WTC11 (cell line): Measurements from ENCODE around the gene KRTAP10-2. TPM values are rescaled to one million over a fixed set of nuclear protein-coding genes. Genes with fewer than 3 reads are reported as not detected.

Experiments used
- ATAC-seq: fragments of 200-7000 bp; cut with Tn5 transposase; 2 replicates; pipeline ENCODE4 v1.10.0; 2021; ENCODE audit warnings: mild to moderate bottlenecking, moderate library complexity
- CTCF ChIA-PET: fragments of 300-600 bp; sonication (Branson Sonifier 250); formaldehyde crosslinking; loops from one replicate; lab custom pipeline; 2021; ENCODE audit warnings: antibody characterized with exemption; lab: Charles Lee
- POLR2A ChIA-PET: fragments of 350-600 bp; sonication (Branson Sonifier 250); formaldehyde crosslinking; loops from one replicate; lab custom pipeline; 2021; ENCODE audit warnings: antibody characterized with exemption; lab: Charles Lee
- DNase-seq: peaks from one replicate; pipeline ENCODE4 v3.0.0; 2021; ENCODE audit warnings: low spot score
- H3K27ac Mint-ChIP-seq: 2 replicates; pipeline ENCODE4 v1.8.0; 2021; ENCODE audit warnings: mixed read lengths
- H3K27me3 Mint-ChIP-seq: 2 replicates; pipeline ENCODE4 v1.8.0; 2021; ENCODE audit warnings: low read depth, mild to moderate bottlenecking, moderate library complexity, mixed read lengths
- H3K36me3 Mint-ChIP-seq: 2 replicates; pipeline ENCODE4 v1.8.0; 2021; ENCODE audit warnings: mixed read lengths
- H3K4me1 Mint-ChIP-seq: 2 replicates; pipeline ENCODE4 v1.8.0; 2022; ENCODE audit warnings: mixed read lengths
- H3K4me3 Mint-ChIP-seq: 2 replicates; pipeline ENCODE4 v1.8.0; 2021; ENCODE audit warnings: mild to moderate bottlenecking, moderate library complexity, mixed read lengths
- H3K9me3 Mint-ChIP-seq: 2 replicates; pipeline ENCODE4 v1.8.0; 2021; ENCODE audit warnings: mixed read lengths
- CREB1 ChIP-seq: sonication (generic); formaldehyde crosslinking; IDR thresholded peaks from 2 replicates; pipeline ENCODE4 v1.8.0; 2023; ENCODE audit warnings: mild to moderate bottlenecking, missing genetic modification reagents
- KAT7 ChIP-seq: sonication (generic); formaldehyde crosslinking; IDR thresholded peaks from 2 replicates; pipeline ENCODE4 v1.8.1; 2023; ENCODE audit warnings: missing genetic modification reagents, mild to moderate bottlenecking, borderline replicate concordance
- MXD4 ChIP-seq: fragments of 250-450 bp; sonication (Bioruptor Pico); IDR thresholded peaks from 2 replicates; pipeline ENCODE4 v1.8.0; 2021; ENCODE audit warnings: mild to moderate bottlenecking, moderate library complexity, borderline replicate concordance
- NFE2L1 ChIP-seq: sonication (generic); formaldehyde crosslinking; IDR thresholded peaks from 2 replicates; pipeline ENCODE4 v1.8.1; 2023; ENCODE audit warnings: missing genetic modification reagents
- NR1H2 ChIP-seq: sonication (generic); formaldehyde crosslinking; IDR thresholded peaks from 2 replicates; pipeline ENCODE4 v1.9.0; 2021; ENCODE audit warnings: mild to moderate bottlenecking, moderate library complexity, missing genetic modification reagents
- PRRX2 ChIP-seq: fragments of 250-450 bp; sonication (Bioruptor Pico); IDR thresholded peaks from 2 replicates; pipeline ENCODE4 v1.8.0; 2021; ENCODE audit warnings: mild to moderate bottlenecking
- SMAD4 ChIP-seq: sonication (generic); formaldehyde crosslinking; IDR thresholded peaks from 2 replicates; pipeline ENCODE4 v1.8.0; 2022; ENCODE audit warnings: mild to moderate bottlenecking, missing genetic modification reagents
- SP1 ChIP-seq: sonication (generic); formaldehyde crosslinking; conservative IDR thresholded peaks from 2 replicates; pipeline ENCODE4 v1.8.1; 2022; ENCODE audit warnings: missing genetic modification reagents
- TEAD4 ChIP-seq: sonication (generic); formaldehyde crosslinking; IDR thresholded peaks from 2 replicates; pipeline ENCODE4 v1.8.0; 2022; ENCODE audit warnings: mild to moderate bottlenecking, missing genetic modification reagents
- TP53 ChIP-seq: sonication (generic); formaldehyde crosslinking; IDR thresholded peaks from 2 replicates; pipeline ENCODE4 v1.8.1; 2023; ENCODE audit warnings: mild to moderate bottlenecking, missing genetic modification reagents
- ZNF121 ChIP-seq: sonication (generic); formaldehyde crosslinking; IDR thresholded peaks from 2 replicates; pipeline ENCODE4 v1.8.0; 2023; ENCODE audit warnings: missing genetic modification reagents
- ZNF263 ChIP-seq: sonication (generic); formaldehyde crosslinking; IDR thresholded peaks from 2 replicates; pipeline ENCODE4 v1.8.1; 2022; ENCODE audit warnings: low read depth, mild to moderate bottlenecking, moderate library complexity, missing genetic modification reagents
- ZNF396 ChIP-seq: fragments of 250-450 bp; sonication (Bioruptor Pico); IDR thresholded peaks from 2 replicates; pipeline ENCODE4 v1.8.0; 2021; ENCODE audit warnings: mild to moderate bottlenecking, moderate library complexity, borderline replicate concordance
- ZNF416 ChIP-seq: fragments of 250-450 bp; sonication (Bioruptor Pico); IDR thresholded peaks from 2 replicates; pipeline ENCODE4 v1.9.0; 2021; ENCODE audit warnings: mild to moderate bottlenecking, inconsistent platforms
- ZNF671 ChIP-seq: fragments of 250-450 bp; sonication (Bioruptor Pico); IDR thresholded peaks from 2 replicates; pipeline ENCODE4 v1.8.0; 2021; ENCODE audit warnings: mild to moderate bottlenecking
- total RNA-seq: library from RNA; stranded (reverse); gene quantifications from 3 replicates; pipeline ENCODE4 v1.2.3, GENCODE V29; 2021
- TF ChIP-seq, protein P1 (sequence below): sonication (generic); formaldehyde crosslinking; IDR thresholded peaks from 2 replicates; pipeline ENCODE4 v1.8.1; 2023; ENCODE audit warnings: mild to moderate bottlenecking, missing genetic modification reagents, borderline replicate concordance
- TF ChIP-seq, protein P2 (sequence below): sonication (generic); formaldehyde crosslinking; IDR thresholded peaks from 2 replicates; pipeline ENCODE4 v1.8.1; 2022; ENCODE audit warnings: low read depth, missing genetic modification reagents, borderline replicate concordance
- TF ChIP-seq, protein P3 (sequence below): fragments of 250-450 bp; sonication (Bioruptor Pico); IDR thresholded peaks from 2 replicates; pipeline ENCODE4 v1.9.0; 2021; ENCODE audit warnings: moderate library complexity, mild to moderate bottlenecking, inconsistent platforms, borderline replicate concordance
- TF ChIP-seq, protein P4 (sequence below): fragments of 250-450 bp; sonication (Bioruptor Pico); IDR thresholded peaks from 2 replicates; pipeline ENCODE4 v1.9.0; 2021; ENCODE audit warnings: mild to moderate bottlenecking
- TF ChIP-seq, protein P5 (sequence below): sonication (generic); formaldehyde crosslinking; IDR thresholded peaks from 2 replicates; pipeline ENCODE4 v1.8.1; 2023; ENCODE audit warnings: mild to moderate bottlenecking, missing genetic modification reagents

KRTAP10-2 gene
- total RNA-seq, 1 experiment from 2014 or later: not detected

DNA sequence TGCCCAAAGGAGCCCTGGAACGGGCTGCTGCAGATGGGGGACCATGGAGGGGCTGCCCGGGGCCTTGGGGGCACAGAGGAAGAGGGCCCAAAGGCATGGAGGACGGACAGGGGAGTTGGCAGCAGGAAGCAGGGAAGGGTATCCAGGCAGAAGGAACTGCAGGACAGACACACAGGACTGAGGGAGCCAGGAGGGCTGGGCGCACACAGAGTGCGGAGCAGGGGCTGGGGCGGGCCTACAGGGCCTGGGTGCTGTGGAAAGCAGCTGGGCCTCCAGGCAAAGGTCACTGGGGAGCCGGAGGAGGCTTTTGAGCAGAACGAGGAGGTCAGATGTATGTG, 39.4 kb downstream of the KRTAP10-2 start:
- no peaks in the 10 kb centered on the region for H3K9me3 Mint-ChIP-seq
- H3K27me3 Mint-ChIP-seq: no peaks in the 10 kb centered on the region
- peaks cover 2% of the 10 kb centered on the region; the same call in 1 of the 2 replicates for H3K4me1 Mint-ChIP-seq
- ATAC-seq (no peak), DNase-seq (no peak)
- POLR2A ChIA-PET: no interaction called here
- CTCF ChIA-PET: interaction anchor here (2.1 to 4.2 kb wide), 2 partner anchors 237 to 282 kb away, joined by 17 to 53 read pairs; no protein-coding TSS in a partner anchor
- no peak overlapping the region for H3K4me3 Mint-ChIP-seq
- TF ChIP-seq MXD4 (CRISPR knock-in tag): no peak
- TF ChIP-seq ZNF121 (CRISPR knock-in tag): no peak
- TF ChIP-seq KAT7 (CRISPR knock-in tag): no peak
- no peak for TF ChIP-seq TEAD4 (CRISPR knock-in tag)
- TF ChIP-seq, protein P1, sequence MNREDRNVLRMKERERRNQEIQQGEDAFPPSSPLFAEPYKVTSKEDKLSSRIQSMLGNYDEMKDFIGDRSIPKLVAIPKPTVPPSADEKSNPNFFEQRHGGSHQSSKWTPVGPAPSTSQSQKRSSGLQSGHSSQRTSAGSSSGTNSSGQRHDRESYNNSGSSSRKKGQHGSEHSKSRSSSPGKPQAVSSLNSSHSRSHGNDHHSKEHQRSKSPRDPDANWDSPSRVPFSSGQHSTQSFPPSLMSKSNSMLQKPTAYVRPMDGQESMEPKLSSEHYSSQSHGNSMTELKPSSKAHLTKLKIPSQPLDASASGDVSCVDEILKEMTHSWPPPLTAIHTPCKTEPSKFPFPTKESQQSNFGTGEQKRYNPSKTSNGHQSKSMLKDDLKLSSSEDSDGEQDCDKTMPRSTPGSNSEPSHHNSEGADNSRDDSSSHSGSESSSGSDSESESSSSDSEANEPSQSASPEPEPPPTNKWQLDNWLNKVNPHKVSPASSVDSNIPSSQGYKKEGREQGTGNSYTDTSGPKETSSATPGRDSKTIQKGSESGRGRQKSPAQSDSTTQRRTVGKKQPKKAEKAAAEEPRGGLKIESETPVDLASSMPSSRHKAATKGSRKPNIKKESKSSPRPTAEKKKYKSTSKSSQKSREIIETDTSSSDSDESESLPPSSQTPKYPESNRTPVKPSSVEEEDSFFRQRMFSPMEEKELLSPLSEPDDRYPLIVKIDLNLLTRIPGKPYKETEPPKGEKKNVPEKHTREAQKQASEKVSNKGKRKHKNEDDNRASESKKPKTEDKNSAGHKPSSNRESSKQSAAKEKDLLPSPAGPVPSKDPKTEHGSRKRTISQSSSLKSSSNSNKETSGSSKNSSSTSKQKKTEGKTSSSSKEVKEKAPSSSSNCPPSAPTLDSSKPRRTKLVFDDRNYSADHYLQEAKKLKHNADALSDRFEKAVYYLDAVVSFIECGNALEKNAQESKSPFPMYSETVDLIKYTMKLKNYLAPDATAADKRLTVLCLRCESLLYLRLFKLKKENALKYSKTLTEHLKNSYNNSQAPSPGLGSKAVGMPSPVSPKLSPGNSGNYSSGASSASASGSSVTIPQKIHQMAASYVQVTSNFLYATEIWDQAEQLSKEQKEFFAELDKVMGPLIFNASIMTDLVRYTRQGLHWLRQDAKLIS (CRISPR knock-in tag): no peak
- TF ChIP-seq TP53: no peak
- TF ChIP-seq, protein P2, sequence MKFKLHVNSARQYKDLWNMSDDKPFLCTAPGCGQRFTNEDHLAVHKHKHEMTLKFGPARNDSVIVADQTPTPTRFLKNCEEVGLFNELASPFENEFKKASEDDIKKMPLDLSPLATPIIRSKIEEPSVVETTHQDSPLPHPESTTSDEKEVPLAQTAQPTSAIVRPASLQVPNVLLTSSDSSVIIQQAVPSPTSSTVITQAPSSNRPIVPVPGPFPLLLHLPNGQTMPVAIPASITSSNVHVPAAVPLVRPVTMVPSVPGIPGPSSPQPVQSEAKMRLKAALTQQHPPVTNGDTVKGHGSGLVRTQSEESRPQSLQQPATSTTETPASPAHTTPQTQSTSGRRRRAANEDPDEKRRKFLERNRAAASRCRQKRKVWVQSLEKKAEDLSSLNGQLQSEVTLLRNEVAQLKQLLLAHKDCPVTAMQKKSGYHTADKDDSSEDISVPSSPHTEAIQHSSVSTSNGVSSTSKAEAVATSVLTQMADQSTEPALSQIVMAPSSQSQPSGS (CRISPR knock-in tag): no peak
- no peak for TF ChIP-seq NFE2L1 (CRISPR knock-in tag)
- TF ChIP-seq, protein P3, sequence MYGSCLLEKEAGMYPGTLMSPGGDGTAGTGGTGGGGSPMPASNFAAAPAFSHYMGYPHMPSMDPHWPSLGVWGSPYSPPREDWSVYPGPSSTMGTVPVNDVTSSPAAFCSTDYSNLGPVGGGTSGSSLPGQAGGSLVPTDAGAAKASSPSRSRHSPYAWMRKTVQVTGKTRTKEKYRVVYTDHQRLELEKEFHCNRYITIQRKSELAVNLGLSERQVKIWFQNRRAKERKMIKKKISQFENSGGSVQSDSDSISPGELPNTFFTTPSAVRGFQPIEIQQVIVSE: no peak
- TF ChIP-seq NR1H2 (CRISPR knock-in tag): no peak
- TF ChIP-seq ZNF396 (CRISPR knock-in tag): no peak
- no peak for TF ChIP-seq SP1 (CRISPR knock-in tag)
- TF ChIP-seq SMAD4 (CRISPR knock-in tag): no peak
- no peak for TF ChIP-seq CREB1 (CRISPR knock-in tag)
- TF ChIP-seq ZNF263: no peak
- TF ChIP-seq, protein P4, sequence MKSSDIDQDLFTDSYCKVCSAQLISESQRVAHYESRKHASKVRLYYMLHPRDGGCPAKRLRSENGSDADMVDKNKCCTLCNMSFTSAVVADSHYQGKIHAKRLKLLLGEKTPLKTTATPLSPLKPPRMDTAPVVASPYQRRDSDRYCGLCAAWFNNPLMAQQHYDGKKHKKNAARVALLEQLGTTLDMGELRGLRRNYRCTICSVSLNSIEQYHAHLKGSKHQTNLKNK: no peak
- no peak for TF ChIP-seq PRRX2 (CRISPR knock-in tag)
- no peak for TF ChIP-seq ZNF671 (CRISPR knock-in tag)
- TF ChIP-seq, protein P5, sequence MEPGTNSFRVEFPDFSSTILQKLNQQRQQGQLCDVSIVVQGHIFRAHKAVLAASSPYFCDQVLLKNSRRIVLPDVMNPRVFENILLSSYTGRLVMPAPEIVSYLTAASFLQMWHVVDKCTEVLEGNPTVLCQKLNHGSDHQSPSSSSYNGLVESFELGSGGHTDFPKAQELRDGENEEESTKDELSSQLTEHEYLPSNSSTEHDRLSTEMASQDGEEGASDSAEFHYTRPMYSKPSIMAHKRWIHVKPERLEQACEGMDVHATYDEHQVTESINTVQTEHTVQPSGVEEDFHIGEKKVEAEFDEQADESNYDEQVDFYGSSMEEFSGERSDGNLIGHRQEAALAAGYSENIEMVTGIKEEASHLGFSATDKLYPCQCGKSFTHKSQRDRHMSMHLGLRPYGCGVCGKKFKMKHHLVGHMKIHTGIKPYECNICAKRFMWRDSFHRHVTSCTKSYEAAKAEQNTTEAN (CRISPR knock-in tag): no peak
- no peak for TF ChIP-seq ZNF416 (CRISPR knock-in tag)
- TF ChIP-seq, all 79 proteins: peak for 0
- Mint-ChIP-seq H3K36me3 (no peaks in the 10 kb centered on the region), H3K27ac (no peak overlapping the region)
